MM.1S (cell line): ENCODE measurements around the gene KRTAP27-1.

Experiments used
- DNase-seq: peaks from one replicate; pipeline ENCODE4 v3.0.0-alpha.2; 2015
- H2AFZ ChIP-seq: fragments of 300-600 bp; sonication (generic); 2 replicates; pipeline ENCODE4 v1.6.0; 2016; ENCODE audit warnings: antibody characterized with exemption, low read length
- H3F3A ChIP-seq: fragments of 300-600 bp; sonication (generic); 2 replicates; pipeline ENCODE4 v1.6.1; 2016; ENCODE audit warnings: mild to moderate bottlenecking, antibody characterized with exemption, low read length, moderate library complexity, mixed read lengths; ENCODE audit not compliant: insufficient read depth
- H3K27ac ChIP-seq: fragments of 300-600 bp; sonication (generic); 2 replicates; pipeline ENCODE4 v1.5.1; 2016; ENCODE audit warnings: mild to moderate bottlenecking, low read length
- H3K27me3 ChIP-seq: fragments of 300-600 bp; sonication (generic); replicated peaks from 2 replicates; pipeline ENCODE4 v1.6.0; 2016; ENCODE audit warnings: low read length; ENCODE audit not compliant: insufficient read depth
- H3K36me3 ChIP-seq: fragments of 300-600 bp; sonication (generic); replicated peaks from 2 replicates; pipeline ENCODE4 v1.6.1; 2016; ENCODE audit warnings: mild to moderate bottlenecking, low read length, mixed read lengths; ENCODE audit not compliant: insufficient read depth
- H3K4me1 ChIP-seq: fragments of 300-600 bp; sonication (generic); 2 replicates; pipeline ENCODE4 v1.6.1; 2016; ENCODE audit warnings: low read length, mixed read lengths
- H3K4me2 ChIP-seq: fragments of 300-600 bp; sonication (generic); 2 replicates; pipeline ENCODE4 v1.6.0; 2016; ENCODE audit warnings: low read depth, low read length
- H3K4me3 ChIP-seq: fragments of 300-600 bp; sonication (generic); 2 replicates; pipeline ENCODE4 v1.5.1; 2016; ENCODE audit warnings: low read length, mixed read lengths
- H3K79me2 ChIP-seq: fragments of 300-600 bp; sonication (generic); 2 replicates; pipeline ENCODE4 v1.6.1; 2016; ENCODE audit warnings: mixed run types, low read length, mixed read lengths
- H3K9ac ChIP-seq: fragments of 300-600 bp; sonication (generic); 2 replicates; pipeline ENCODE4 v1.6.1; 2016; ENCODE audit warnings: low read length, mixed read lengths
- H3K9me2 ChIP-seq: fragments of 300-600 bp; sonication (generic); replicated peaks from 2 replicates; pipeline ENCODE4 v1.6.1; 2016; ENCODE audit warnings: mild to moderate bottlenecking, low read length, mixed read lengths; ENCODE audit not compliant: insufficient read depth
- H3K9me3 ChIP-seq: fragments of 300-600 bp; sonication (generic); replicated peaks from 2 replicates; pipeline ENCODE4 v1.6.1; 2016; ENCODE audit warnings: mild to moderate bottlenecking, low read length, mixed read lengths; ENCODE audit not compliant: insufficient read depth
- H4K20me1 ChIP-seq: fragments of 300-600 bp; sonication (generic); 2 replicates; pipeline ENCODE4 v1.6.1; 2016; ENCODE audit warnings: mild to moderate bottlenecking, low read length, moderate library complexity, mixed read lengths; ENCODE audit not compliant: insufficient read depth
- CTCF ChIP-seq: fragments of 300-600 bp; sonication (generic); IDR thresholded peaks from 2 replicates; pipeline ENCODE4 v1.5.1; 2016; ENCODE audit warnings: antibody characterized with exemption, low read length, mixed read lengths
- EZH2 ChIP-seq: fragments of 300-600 bp; sonication (generic); optimal IDR thresholded peaks from 2 replicates; pipeline ENCODE3; 2017; ENCODE audit warnings: low read depth, mild to moderate bottlenecking, antibody characterized with exemption, low read length, mixed read lengths
- EZH2phosphoT487 ChIP-seq: fragments of 300-600 bp; sonication (generic); IDR thresholded peaks from 2 replicates; pipeline ENCODE4 v1.6.1; 2018; ENCODE audit warnings: antibody characterized with exemption, low read length

KRTAP27-1 gene

GRCh38 chr21:30337276-30337744 is at the start of gene KRTAP27-1:
KRTAP27-1 (minus strand) TSS chr21:30337694; CDS start chr21:30337668, 26 bp downstream.
- no peaks in the 10 kb centered on the region for H3F3A ChIP-seq
- H3K27me3 ChIP-seq, result no peaks in the 10 kb centered on the region
- no peaks in the 10 kb centered on the region for H3K9me3 ChIP-seq
- no peaks in the 10 kb centered on the region for H3K4me1 ChIP-seq
- no peak within 1 kb of the TSS for H3K9ac ChIP-seq
- no peak within 1 kb of the TSS for H3K27ac ChIP-seq
- TF ChIP-seq CTCF (no peak), EZH2 (no peak)
- DNase-seq, result no peak
- no peaks in the 10 kb centered on the region for H3K79me2 ChIP-seq
- no peaks in the 10 kb centered on the region for H4K20me1 ChIP-seq
- H3K36me3 ChIP-seq, result no peaks in the 10 kb centered on the region
- no peak within 1 kb of the TSS for H3K4me3 ChIP-seq
- no peak within 1 kb of the TSS for H3K4me2 ChIP-seq
- H2AFZ ChIP-seq, result no peak within 1 kb of the TSS
- H3K9me2 ChIP-seq, result no peaks in the 10 kb centered on the region

- Histone ChIP-seq H3K27me3 (no peaks in the 10 kb centered on the region), H2AFZ (no peak overlapping the region), H3K79me2 (no peaks in the 10 kb centered on the region), H3K9me3 (no peaks in the 10 kb centered on the region), H3F3A (no peaks in the 10 kb centered on the region), H3K36me3 (no peaks in the 10 kb centered on the region), H3K27ac (no peak overlapping the region), H3K4me1 (no peaks in the 10 kb centered on the region), H3K9me2 (no peaks in the 10 kb centered on the region), H3K4me3 (no peak overlapping the region), H4K20me1 (no peaks in the 10 kb centered on the region), H3K4me2 (no peak overlapping the region), H3K9ac (no peak overlapping the region)
- no peak for DNase-seq
- no peak for TF ChIP-seq EZH2phosphoT487
- no peak for TF ChIP-seq CTCF
- TF ChIP-seq EZH2, result no peak
Observed at GRCh38 chr21:30382201-30382600, 44.7 kb upstream of the KRTAP27-1 start.

- H2AFZ ChIP-seq, result no peak within 1 kb of the TSS
- no peaks in the 10 kb centered on the region for H3K9me3 ChIP-seq
- H3K9me2 ChIP-seq, result no peaks in the 10 kb centered on the region
- no peak for TF ChIP-seq EZH2
- TF ChIP-seq EZH2phosphoT487, result no peak
- TF ChIP-seq CTCF, result no peak
- no peak within 1 kb of the TSS for H3K4me3 ChIP-seq
- no peaks in the 10 kb centered on the region for H3F3A ChIP-seq
- H3K9ac ChIP-seq, result no peak within 1 kb of the TSS
- H4K20me1 ChIP-seq, result no peaks in the 10 kb centered on the region
- H3K79me2 ChIP-seq, result no peaks in the 10 kb centered on the region
- no peaks in the 10 kb centered on the region for H3K4me1 ChIP-seq
- no peak for DNase-seq
- no peaks in the 10 kb centered on the region for H3K36me3 ChIP-seq
- no peak within 1 kb of the TSS for H3K27ac ChIP-seq
- H3K27me3 ChIP-seq, result no peaks in the 10 kb centered on the region
- no peak within 1 kb of the TSS for H3K4me2 ChIP-seq
Observed at GRCh38 chr21:30372139-30372770, 34.8 kb upstream of the KRTAP27-1 start, which contains the start of gene KRTAP13-2. KRTAP13-2 (minus strand) TSS chr21:30372271; CDS start chr21:30372213, 58 bp downstream.
